GM12878 (cell line): Measurements from ENCODE around the gene MEGF9. TPM values are rescaled to one million over a fixed set of nuclear protein-coding genes. Genes with fewer than 3 reads are reported as not detected.

Experiments used
- BHLHE40 ChIP-seq, 2 experiments: fragments of 450-650 bp in 1 of 2; IDR thresholded peaks; 2 replicates each; pipeline ENCODE4 v1.6.1; 2011 to 2017; ENCODE audit warnings: low read depth in 2 of 2, borderline replicate concordance in 1 of 2, improper control_type of control experiment in 1 of 2, low read length in 1 of 2, mild to moderate bottlenecking in 1 of 2
- CBX5 ChIP-seq: sonication (generic); IDR thresholded peaks from 2 replicates; pipeline ENCODE4 v1.6.1; 2016; ENCODE audit warnings: low read depth, moderate library complexity, mild to moderate bottlenecking, inconsistent platforms
- CHD2 ChIP-seq: IDR thresholded peaks from 2 replicates; pipeline ENCODE4 v1.6.1; 2011; ENCODE audit warnings: low read depth, low read length, improper control_type of control experiment, borderline replicate concordance
- DPF2 ChIP-seq: fragments of 450-650 bp; IDR thresholded peaks from 2 replicates; pipeline ENCODE4 v1.6.1; 2017; ENCODE audit warnings: mild to moderate bottlenecking
- MTA3 ChIP-seq: IDR thresholded peaks from 2 replicates; pipeline ENCODE4 v1.6.1; 2012; ENCODE audit warnings: low read length, inconsistent platforms, borderline replicate concordance
- MYC ChIP-seq: IDR thresholded peaks from 2 replicates; pipeline ENCODE4 v1.6.1; 2011; ENCODE audit warnings: mild to moderate bottlenecking, low read length, moderate library complexity, inconsistent platforms; ENCODE audit not compliant: insufficient read depth, insufficient replicate concordance, insufficient read length, severe bottlenecking
- NFIC ChIP-seq: IDR thresholded peaks from 2 replicates; pipeline ENCODE4 v1.6.1; 2012; ENCODE audit warnings: low read depth, mild to moderate bottlenecking, inconsistent platforms, low read length, moderate library complexity
- NFXL1 ChIP-seq: fragments of 450-650 bp; IDR thresholded peaks from 2 replicates; pipeline ENCODE4 v1.6.1; 2017; ENCODE audit warnings: antibody characterized with exemption, mild to moderate bottlenecking, borderline replicate concordance
- RB1 ChIP-seq: fragments of 450-650 bp; formaldehyde crosslinking; IDR thresholded peaks from 2 replicates; pipeline ENCODE4 v1.6.1; 2017; ENCODE audit warnings: mild to moderate bottlenecking, borderline replicate concordance
- SPI1 ChIP-seq: IDR thresholded peaks from 2 replicates; pipeline ENCODE4 v1.6.1; 2011; ENCODE audit warnings: low read depth, mild to moderate bottlenecking, low read length, moderate library complexity, borderline replicate concordance; ENCODE audit not compliant: insufficient read depth
- TCF12 ChIP-seq: IDR thresholded peaks from 2 replicates; pipeline ENCODE4 v1.6.1; 2011; ENCODE audit warnings: low read depth, mild to moderate bottlenecking, low read length
- ZNF207 ChIP-seq: fragments of 450-650 bp; IDR thresholded peaks from 2 replicates; pipeline ENCODE4 v1.6.1; 2014; ENCODE audit warnings: antibody characterized with exemption, mild to moderate bottlenecking, borderline replicate concordance
- polyA plus RNA-seq, 11 experiments: library from polyadenylated mRNA; depleted of rRNA in 4 of 11; unstranded in 6 of 11; stranded (reverse) in 5 of 11; fragments of >200 nt; fragmentation: Nextera tagmentation in 4 of 11; fragmentation: Illumina TruSeq in 1 of 11; extraction: Ambion mirVana in 4 of 11; extraction: Trizol in 1 of 11; gene quantifications; 1 replicate in 1 of 11; 2 replicates in 10 of 11; pipeline versions ENCODE4 v1.2.1 to v1.2.3, GENCODE V29; 2011 to 2016; ENCODE audit warnings: inconsistent platforms in 2 of 11, missing spikeins in 2 of 11, low read depth in 1 of 11
- total RNA-seq, 4 experiments: library from RNA; depleted of rRNA in 3 of 4; stranded (reverse); fragments of >200 nt in 3 of 4; fragmentation: Illumina TruSeq in 1 of 4; extraction: Trizol in 1 of 4; gene quantifications; 2 replicates each; pipeline versions ENCODE4 v1.2.1 to v1.2.3, GENCODE V29; 2013 to 2021
- TF ChIP-seq, protein P1 (sequence below): IDR thresholded peaks from 2 replicates; pipeline ENCODE4 v1.6.1; 2011; ENCODE audit warnings: borderline replicate concordance, low read depth, mild to moderate bottlenecking, moderate library complexity, mixed read lengths, low read length; ENCODE audit not compliant: insufficient read depth; ENCODE audit errors: extremely low read length
- TF ChIP-seq, protein P2 (sequence below): fragments of 450-650 bp; IDR thresholded peaks from 2 replicates; pipeline ENCODE4 v1.6.1; 2017; ENCODE audit warnings: mild to moderate bottlenecking, low read depth, inconsistent platforms; ENCODE audit not compliant: poor library complexity, severe bottlenecking
- TF ChIP-seq, protein P3 (sequence below): fragments of 450-650 bp; IDR thresholded peaks from 2 replicates; pipeline ENCODE4 v1.6.1; 2017; ENCODE audit warnings: mild to moderate bottlenecking
- TF ChIP-seq, protein P4 (sequence below): IDR thresholded peaks from 2 replicates; pipeline ENCODE4 v1.6.1; 2012; ENCODE audit warnings: improper control_type of control experiment, low read depth, low read length; ENCODE audit not compliant: insufficient replicate concordance

The MEGF9 gene
- total and polyA plus RNA-seq, 10 of the 15 experiments (the other 5 are each of a cell fraction or from before 2014, with no cell fraction given) = 0.71 to 5.1 (median 2.6) TPM

DNA sequence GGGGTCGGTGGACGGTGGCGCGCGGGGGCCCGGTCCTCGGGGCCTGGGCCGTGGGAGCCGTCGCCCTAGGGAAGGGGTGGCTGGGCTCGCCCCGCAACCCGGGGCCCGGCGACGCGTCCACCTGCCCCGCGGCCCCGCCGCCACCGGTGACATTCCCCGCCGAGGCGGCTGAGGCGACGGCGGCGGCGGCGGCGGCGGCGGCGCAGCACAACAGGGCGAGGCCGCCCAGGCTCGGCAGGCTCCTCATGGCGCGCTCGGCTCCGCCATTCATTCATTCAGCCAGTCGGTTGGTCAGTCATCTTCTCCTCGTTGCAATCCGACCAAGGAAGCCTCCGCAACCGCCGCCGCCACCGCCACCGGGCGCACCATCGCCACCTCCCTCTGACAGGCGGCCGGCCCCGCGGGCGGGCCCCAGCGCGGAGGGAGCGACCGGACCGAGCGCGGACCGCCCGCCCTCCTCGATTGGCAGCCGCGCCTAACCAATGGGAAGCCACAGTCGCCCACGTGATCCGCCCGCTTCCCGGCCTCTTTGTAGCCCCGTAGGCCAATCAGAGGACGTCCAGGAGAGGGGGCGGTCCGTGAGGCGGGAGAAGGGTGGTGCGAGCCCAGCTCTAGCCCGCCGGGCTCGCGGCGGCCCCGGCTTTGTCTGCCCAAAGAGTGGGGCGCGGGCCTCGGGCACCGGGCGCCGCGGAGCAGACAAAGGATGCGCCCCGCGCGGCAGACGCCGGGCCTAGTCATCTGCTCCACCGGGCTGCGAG, at the start of gene MEGF9 (continued):
- TF ChIP-seq, protein P1, sequence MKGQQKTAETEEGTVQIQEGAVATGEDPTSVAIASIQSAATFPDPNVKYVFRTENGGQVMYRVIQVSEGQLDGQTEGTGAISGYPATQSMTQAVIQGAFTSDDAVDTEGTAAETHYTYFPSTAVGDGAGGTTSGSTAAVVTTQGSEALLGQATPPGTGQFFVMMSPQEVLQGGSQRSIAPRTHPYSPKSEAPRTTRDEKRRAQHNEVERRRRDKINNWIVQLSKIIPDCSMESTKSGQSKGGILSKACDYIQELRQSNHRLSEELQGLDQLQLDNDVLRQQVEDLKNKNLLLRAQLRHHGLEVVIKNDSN = peak; percentile 97
- TF ChIP-seq TCF12 = no peak
- TF ChIP-seq RB1 = no peak
- no peak for TF ChIP-seq NFXL1
- peak; percentile 58 to 83; a peak in 3 of 4 replicates for TF ChIP-seq BHLHE40 (IDR thresholded peaks at IDR 0.05; ENCODE audit: borderline replicate concordance in 1 of 2, low read depth in 2 of 2, low read length in 1 of 2)
- no peak for TF ChIP-seq NFIC
- TF ChIP-seq DPF2 = peak; percentile 98
- no peak for TF ChIP-seq MTA3
- no peak for TF ChIP-seq MYC
- no peak for TF ChIP-seq CBX5
- TF ChIP-seq, protein P2, sequence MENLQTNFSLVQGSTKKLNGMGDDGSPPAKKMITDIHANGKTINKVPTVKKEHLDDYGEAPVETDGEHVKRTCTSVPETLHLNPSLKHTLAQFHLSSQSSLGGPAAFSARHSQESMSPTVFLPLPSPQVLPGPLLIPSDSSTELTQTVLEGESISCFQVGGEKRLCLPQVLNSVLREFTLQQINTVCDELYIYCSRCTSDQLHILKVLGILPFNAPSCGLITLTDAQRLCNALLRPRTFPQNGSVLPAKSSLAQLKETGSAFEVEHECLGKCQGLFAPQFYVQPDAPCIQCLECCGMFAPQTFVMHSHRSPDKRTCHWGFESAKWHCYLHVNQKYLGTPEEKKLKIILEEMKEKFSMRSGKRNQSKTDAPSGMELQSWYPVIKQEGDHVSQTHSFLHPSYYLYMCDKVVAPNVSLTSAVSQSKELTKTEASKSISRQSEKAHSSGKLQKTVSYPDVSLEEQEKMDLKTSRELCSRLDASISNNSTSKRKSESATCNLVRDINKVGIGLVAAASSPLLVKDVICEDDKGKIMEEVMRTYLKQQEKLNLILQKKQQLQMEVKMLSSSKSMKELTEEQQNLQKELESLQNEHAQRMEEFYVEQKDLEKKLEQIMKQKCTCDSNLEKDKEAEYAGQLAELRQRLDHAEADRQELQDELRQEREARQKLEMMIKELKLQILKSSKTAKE = no peak
- TF ChIP-seq SPI1 = no peak
- TF ChIP-seq, protein P3, sequence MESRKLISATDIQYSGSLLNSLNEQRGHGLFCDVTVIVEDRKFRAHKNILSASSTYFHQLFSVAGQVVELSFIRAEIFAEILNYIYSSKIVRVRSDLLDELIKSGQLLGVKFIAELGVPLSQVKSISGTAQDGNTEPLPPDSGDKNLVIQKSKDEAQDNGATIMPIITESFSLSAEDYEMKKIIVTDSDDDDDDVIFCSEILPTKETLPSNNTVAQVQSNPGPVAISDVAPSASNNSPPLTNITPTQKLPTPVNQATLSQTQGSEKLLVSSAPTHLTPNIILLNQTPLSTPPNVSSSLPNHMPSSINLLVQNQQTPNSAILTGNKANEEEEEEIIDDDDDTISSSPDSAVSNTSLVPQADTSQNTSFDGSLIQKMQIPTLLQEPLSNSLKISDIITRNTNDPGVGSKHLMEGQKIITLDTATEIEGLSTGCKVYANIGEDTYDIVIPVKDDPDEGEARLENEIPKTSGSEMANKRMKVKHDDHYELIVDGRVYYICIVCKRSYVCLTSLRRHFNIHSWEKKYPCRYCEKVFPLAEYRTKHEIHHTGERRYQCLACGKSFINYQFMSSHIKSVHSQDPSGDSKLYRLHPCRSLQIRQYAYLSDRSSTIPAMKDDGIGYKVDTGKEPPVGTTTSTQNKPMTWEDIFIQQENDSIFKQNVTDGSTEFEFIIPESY = no peak
- TF ChIP-seq, protein P4, sequence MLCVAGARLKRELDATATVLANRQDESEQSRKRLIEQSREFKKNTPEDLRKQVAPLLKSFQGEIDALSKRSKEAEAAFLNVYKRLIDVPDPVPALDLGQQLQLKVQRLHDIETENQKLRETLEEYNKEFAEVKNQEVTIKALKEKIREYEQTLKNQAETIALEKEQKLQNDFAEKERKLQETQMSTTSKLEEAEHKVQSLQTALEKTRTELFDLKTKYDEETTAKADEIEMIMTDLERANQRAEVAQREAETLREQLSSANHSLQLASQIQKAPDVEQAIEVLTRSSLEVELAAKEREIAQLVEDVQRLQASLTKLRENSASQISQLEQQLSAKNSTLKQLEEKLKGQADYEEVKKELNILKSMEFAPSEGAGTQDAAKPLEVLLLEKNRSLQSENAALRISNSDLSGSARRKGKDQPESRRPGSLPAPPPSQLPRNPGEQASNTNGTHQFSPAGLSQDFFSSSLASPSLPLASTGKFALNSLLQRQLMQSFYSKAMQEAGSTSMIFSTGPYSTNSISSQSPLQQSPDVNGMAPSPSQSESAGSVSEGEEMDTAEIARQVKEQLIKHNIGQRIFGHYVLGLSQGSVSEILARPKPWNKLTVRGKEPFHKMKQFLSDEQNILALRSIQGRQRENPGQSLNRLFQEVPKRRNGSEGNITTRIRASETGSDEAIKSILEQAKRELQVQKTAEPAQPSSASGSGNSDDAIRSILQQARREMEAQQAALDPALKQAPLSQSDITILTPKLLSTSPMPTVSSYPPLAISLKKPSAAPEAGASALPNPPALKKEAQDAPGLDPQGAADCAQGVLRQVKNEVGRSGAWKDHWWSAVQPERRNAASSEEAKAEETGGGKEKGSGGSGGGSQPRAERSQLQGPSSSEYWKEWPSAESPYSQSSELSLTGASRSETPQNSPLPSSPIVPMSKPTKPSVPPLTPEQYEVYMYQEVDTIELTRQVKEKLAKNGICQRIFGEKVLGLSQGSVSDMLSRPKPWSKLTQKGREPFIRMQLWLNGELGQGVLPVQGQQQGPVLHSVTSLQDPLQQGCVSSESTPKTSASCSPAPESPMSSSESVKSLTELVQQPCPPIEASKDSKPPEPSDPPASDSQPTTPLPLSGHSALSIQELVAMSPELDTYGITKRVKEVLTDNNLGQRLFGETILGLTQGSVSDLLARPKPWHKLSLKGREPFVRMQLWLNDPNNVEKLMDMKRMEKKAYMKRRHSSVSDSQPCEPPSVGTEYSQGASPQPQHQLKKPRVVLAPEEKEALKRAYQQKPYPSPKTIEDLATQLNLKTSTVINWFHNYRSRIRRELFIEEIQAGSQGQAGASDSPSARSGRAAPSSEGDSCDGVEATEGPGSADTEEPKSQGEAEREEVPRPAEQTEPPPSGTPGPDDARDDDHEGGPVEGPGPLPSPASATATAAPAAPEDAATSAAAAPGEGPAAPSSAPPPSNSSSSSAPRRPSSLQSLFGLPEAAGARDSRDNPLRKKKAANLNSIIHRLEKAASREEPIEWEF = no peak
- TF ChIP-seq ZNF207 = no peak
- TF ChIP-seq CHD2 = peak; percentile 89
